ENCODE results near the gene CDC14A. TPM values are rescaled to one million over a fixed set of nuclear protein-coding genes. Genes with fewer than 3 reads are reported as not detected.
A peak's percentile ranks its signal among the peaks of the same experiment; 100 is the strongest.

The CDC14A gene
- total and polyA plus RNA-seq, 2 donors (not counting 1 experiment from before 2014, with no cell fraction given), result 1.4 to 3.5 TPM

DNA sequence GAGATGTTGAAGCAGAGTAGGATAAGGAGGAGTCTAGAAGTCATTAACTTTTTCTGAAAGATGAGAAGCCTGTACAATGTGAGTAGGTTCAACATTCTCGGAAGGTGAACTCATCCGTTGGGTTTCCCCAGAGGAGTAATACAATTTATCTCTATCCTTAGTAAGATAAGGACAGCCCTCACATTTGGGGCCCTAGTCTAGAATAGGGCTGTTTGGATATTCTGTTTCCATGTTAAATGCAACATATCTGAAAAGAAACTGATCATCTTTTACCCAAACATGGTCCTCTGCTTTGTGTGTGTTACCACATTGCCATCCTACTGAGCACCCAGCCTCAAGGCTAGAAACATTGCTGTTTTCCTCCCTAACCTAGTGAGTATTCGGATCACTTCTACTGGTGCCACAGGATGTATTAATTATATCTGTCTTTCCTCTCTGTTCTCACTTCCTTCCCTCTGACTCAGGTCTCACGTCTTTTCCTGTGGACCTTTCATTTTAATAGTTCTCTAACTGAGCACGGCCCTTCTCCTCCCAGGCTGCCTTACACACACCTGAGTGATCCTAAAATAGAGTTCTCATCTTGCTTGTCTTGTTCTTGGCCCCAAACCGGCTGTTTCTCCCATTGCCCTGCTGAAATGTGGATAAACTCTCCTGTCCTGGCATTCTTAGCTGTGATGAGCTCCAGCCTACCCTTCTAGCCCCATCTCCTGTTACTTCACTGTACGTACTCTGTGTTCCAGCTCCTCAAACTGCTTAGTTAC is 91.7 kb downstream of the CDC14A start:
- TF ChIP-seq EZH2 (IDR thresholded peaks at IDR 0.05; ENCODE audit: low read length, missing control alignments) (no peak), CTCF (conservative IDR thresholded peaks at IDR 0.05 in 1 of 2, IDR thresholded peaks at IDR 0.05 in 1 of 2; ENCODE audit: low read depth in 1 of 2, low read length in 2 of 2) (no peak)
- H3K27me3 ChIP-seq (ENCODE audit: control insufficient read depth, insufficient read depth, low read length), result no peaks in the 10 kb centered on the region
- DNase-seq (ENCODE audit: low read depth in 2 of 2), result peak; percentile 18 to 90
- no peaks in the 10 kb centered on the region for H3K79me2 ChIP-seq (ENCODE audit: control insufficient read depth, insufficient read depth, low read length)
- H3K9ac ChIP-seq (ENCODE audit: insufficient read depth, low read length), result no peak overlapping the region
- no peak overlapping the region for H3K27ac ChIP-seq (ENCODE audit: insufficient read depth, low read length)
- H2AFZ ChIP-seq (ENCODE audit: low read length), result no peak overlapping the region
- peaks cover 2% of the 10 kb centered on the region for H3K4me1 ChIP-seq (ENCODE audit: control insufficient read depth, extremely low read depth, insufficient read depth, low read length)
- no peak overlapping the region for H3K4me2 ChIP-seq (ENCODE audit: extremely low read depth, insufficient read depth, low read length)
- no peaks in the 10 kb centered on the region for H3K9me3 ChIP-seq (ENCODE audit: control insufficient read depth, insufficient read depth, low read depth, low read length)
- no peak overlapping the region for H3K4me3 ChIP-seq (replicated peaks in 1 of 4; ENCODE audit: control extremely low read depth in 1 of 4, insufficient read depth in 1 of 4, low read depth in 3 of 4, low read length in 4 of 4)
- no peaks in the 10 kb centered on the region for H4K20me1 ChIP-seq (ENCODE audit: control insufficient read depth, extremely low read depth, insufficient read depth, low read length)
- no peaks in the 10 kb centered on the region for H3K36me3 ChIP-seq (ENCODE audit: control insufficient read depth, insufficient read depth, low read length)

GRCh38 chr1:100445565-100445964 is 93.3 kb downstream of the CDC14A start:
- peaks cover 2% of the 10 kb centered on the region for H3K4me1 ChIP-seq (ENCODE audit: control insufficient read depth, extremely low read depth, insufficient read depth, low read length)
- no peaks in the 10 kb centered on the region for H3K36me3 ChIP-seq (ENCODE audit: control insufficient read depth, insufficient read depth, low read length)
- no peaks in the 10 kb centered on the region for H3K27me3 ChIP-seq (ENCODE audit: control insufficient read depth, insufficient read depth, low read length)
- no peak for DNase-seq (ENCODE audit: low read depth in 2 of 2)
- H3K9ac ChIP-seq (ENCODE audit: insufficient read depth, low read length), result no peak overlapping the region
- H3K4me2 ChIP-seq (ENCODE audit: extremely low read depth, insufficient read depth, low read length), result no peak overlapping the region
- no peak overlapping the region for H3K4me3 ChIP-seq (replicated peaks in 1 of 4; ENCODE audit: control extremely low read depth in 1 of 4, insufficient read depth in 1 of 4, low read depth in 3 of 4, low read length in 4 of 4)
- H3K9me3 ChIP-seq (ENCODE audit: control insufficient read depth, insufficient read depth, low read depth, low read length), result no peaks in the 10 kb centered on the region
- no peak overlapping the region for H2AFZ ChIP-seq (ENCODE audit: low read length)
- H3K27ac ChIP-seq (ENCODE audit: insufficient read depth, low read length), result no peak overlapping the region
- no peaks in the 10 kb centered on the region for H3K79me2 ChIP-seq (ENCODE audit: control insufficient read depth, insufficient read depth, low read length)
- H4K20me1 ChIP-seq (ENCODE audit: control insufficient read depth, extremely low read depth, insufficient read depth, low read length), result no peaks in the 10 kb centered on the region
- TF ChIP-seq EZH2 (IDR thresholded peaks at IDR 0.05; ENCODE audit: low read length, missing control alignments) (no peak), CTCF (conservative IDR thresholded peaks at IDR 0.05 in 1 of 2, IDR thresholded peaks at IDR 0.05 in 1 of 2; ENCODE audit: low read depth in 1 of 2, low read length in 2 of 2) (no peak)

GRCh38 chr1:100448366-100448765 is 96.1 kb downstream of the CDC14A start:
- DNase-seq (ENCODE audit: low read depth in 2 of 2), result no peak
- Histone ChIP-seq H3K4me3 (replicated peaks in 1 of 4; ENCODE audit: control extremely low read depth in 1 of 4, insufficient read depth in 1 of 4, low read depth in 3 of 4, low read length in 4 of 4) (no peak overlapping the region), H3K9me3 (ENCODE audit: control insufficient read depth, insufficient read depth, low read depth, low read length) (no peaks in the 10 kb centered on the region), H3K79me2 (ENCODE audit: control insufficient read depth, insufficient read depth, low read length) (no peaks in the 10 kb centered on the region), H3K36me3 (ENCODE audit: control insufficient read depth, insufficient read depth, low read length) (no peaks in the 10 kb centered on the region), H3K27ac (ENCODE audit: insufficient read depth, low read length) (no peak overlapping the region), H3K9ac (ENCODE audit: insufficient read depth, low read length) (no peak overlapping the region), H3K4me1 (ENCODE audit: control insufficient read depth, extremely low read depth, insufficient read depth, low read length) (peaks cover 2% of the 10 kb centered on the region), H3K4me2 (ENCODE audit: extremely low read depth, insufficient read depth, low read length) (no peak overlapping the region), H3K27me3 (ENCODE audit: control insufficient read depth, insufficient read depth, low read length) (no peaks in the 10 kb centered on the region), H4K20me1 (ENCODE audit: control insufficient read depth, extremely low read depth, insufficient read depth, low read length) (no peaks in the 10 kb centered on the region), H2AFZ (ENCODE audit: low read length) (no peak overlapping the region)
- TF ChIP-seq EZH2 (IDR thresholded peaks at IDR 0.05; ENCODE audit: low read length, missing control alignments), result no peak

Measured in fibroblast of lung (primary cell).